Testis (tissue), 5 donors: Measurements from ENCODE around the gene SYK. TPM values are rescaled to one million over a fixed set of nuclear protein-coding genes. Genes with fewer than 3 reads are reported as not detected.
"Not testable (repeated sequence)": the region's sequence is repeated elsewhere in the genome, so short reads cannot be mapped to it uniquely, and the experiment has no call there.

ENCODE experiments used
- DNase-seq: peaks from one replicate; pipeline ENCODE4 v3.0.0-alpha.2; 2019
- H3K27ac ChIP-seq, 2 donors: fragments of 200-600 bp; sonication (generic); one replicate each; pipeline ENCODE4 v1.5.1; 2019
- H3K27me3 ChIP-seq: fragments of 200-600 bp; sonication (generic); one replicate; pipeline ENCODE4 v1.5.1; 2019
- H3K36me3 ChIP-seq: fragments of 200-600 bp; sonication (generic); one replicate; pipeline ENCODE4 v1.5.1; 2017; ENCODE audit warnings: low read depth; ENCODE audit errors: missing control alignments
- H3K4me1 ChIP-seq: fragments of 200-600 bp; sonication (generic); one replicate; pipeline ENCODE4 v1.5.1; 2019
- H3K4me3 ChIP-seq, 2 donors: fragments of 200-600 bp; sonication (generic); one replicate each; pipeline ENCODE4 v1.5.1; 2017 to 2019
- H3K9me3 ChIP-seq: fragments of 200-600 bp; sonication (generic); one replicate; pipeline ENCODE4 v1.5.1; 2017
- POLR2A ChIP-seq: fragments of 450-650 bp; IDR thresholded peaks from one replicate; pipeline ENCODE4 v1.6.1; 2017; ENCODE audit warnings: antibody characterized with exemption, mild to moderate bottlenecking, moderate library complexity
- WGBS, 2 donors: methylation state at CpG; one replicate each; pipeline ENCODE4 v1.1.5; 2018; 5-methylcytosine and 5-hydroxymethylcytosine counted together
- intact Hi-C: fragments of 100-400 bp; cut with DNase I; formaldehyde crosslinking; loops from one replicate; pipeline ENCODE4 v1.15.1; 2023; ENCODE audit warnings: low total_unique reads
- long read RNA-seq, 2 donors: transcript quantifications; one replicate each; lab custom pipeline, GENCODE V29; 2026
- polyA plus RNA-seq: library from polyadenylated mRNA; stranded (reverse); fragments of 350-450 nt; fragmentation: Illumina TruSeq; extraction: RNeasy Lipid Tissue Mini Kit (QIAGEN cat#74804); gene quantifications from one replicate; pipeline ENCODE4 v1.2.3, GENCODE V29; 2014; ENCODE audit warnings: low read depth, low replicate concordance; ENCODE audit not compliant: insufficient read depth
- total RNA-seq, 2 donors: library from RNA; depleted of rRNA; stranded (reverse); fragments of >200 nt; gene quantifications; one replicate each; pipeline ENCODE4 v1.2.3, GENCODE V29; 2016
- TF ChIP-seq, protein P1 (sequence below), 3 experiments: fragments of 450-650 bp in 2 of 3; fragments of 200-600 bp in 1 of 3; sonication (generic) in 1 of 3; IDR thresholded peaks; one replicate each; pipeline ENCODE4 v1.5.1; 2016 to 2019; ENCODE audit warnings: antibody characterized with exemption in 3 of 3, mild to moderate bottlenecking in 2 of 3, moderate library complexity in 1 of 3

SYK gene
- total RNA-seq (10 to 100 TPM; 30.8 to 51.1 TPM), polyA plus RNA-seq (22.0 TPM)
- long read RNA-seq, donor 1, full-length matches to known transcripts, result 3 of 3 reads
- long read RNA-seq, donor 1, partial matches to known transcripts, result 0 of 3 reads
- long read RNA-seq, donor 1, other reads (novel, unspliced or antisense), result 0 of 3 reads
- long read RNA-seq, donor 2, full-length matches to known transcripts, result 3 of 3 reads
- long read RNA-seq, donor 2, partial matches to known transcripts, result 0 of 3 reads
- long read RNA-seq, donor 2, other reads (novel, unspliced or antisense), result 0 of 3 reads

DNA sequence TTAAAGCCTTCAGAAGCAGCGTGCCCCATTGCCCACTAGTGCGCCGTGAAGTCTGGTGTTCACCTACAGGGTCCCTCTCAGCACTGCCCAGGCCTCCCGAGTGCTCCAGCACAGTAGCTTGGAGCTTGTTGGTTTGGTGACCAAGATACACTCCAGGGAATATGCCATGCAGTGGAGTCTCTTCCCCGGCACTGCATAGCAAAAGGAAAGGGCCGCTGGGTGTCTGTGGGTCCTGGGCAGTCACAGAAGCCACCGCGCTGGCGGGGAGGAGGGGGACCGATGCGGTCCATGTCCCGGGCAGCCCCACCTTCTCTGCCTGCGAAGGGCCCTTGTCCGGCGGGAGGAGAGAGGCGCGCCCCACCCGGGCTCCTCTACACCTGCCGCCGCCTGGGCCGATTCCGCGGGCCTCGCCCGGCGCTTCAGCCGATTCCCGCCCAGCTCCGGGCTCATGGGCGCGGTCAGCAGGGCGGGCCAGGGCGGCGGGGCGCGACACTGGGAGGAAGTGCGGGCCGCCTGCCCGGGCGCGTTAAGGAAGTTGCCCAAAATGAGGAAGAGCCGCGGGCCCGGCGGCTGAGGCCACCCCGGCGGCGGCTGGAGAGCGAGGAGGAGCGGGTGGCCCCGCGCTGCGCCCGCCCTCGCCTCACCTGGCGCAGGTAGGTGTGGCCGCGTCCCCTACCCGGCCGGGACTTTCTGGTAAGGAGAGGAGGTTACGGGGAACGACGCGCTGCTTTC, at the start of gene SYK:
Gene SYK, plus strand, starts transcription at position 579 of the 732 bp plus-strand sequence. CDS start 42,080 bp downstream, outside the sequence.
- peak within 1 kb of the TSS; percentile 55 to 70 for H3K4me3 ChIP-seq
- 1 to 4% methylated on average over 31 to 48 of the region's 64 CpGs for WGBS, 2 donors
- DNase-seq, result peak; percentile 45
- H3K36me3 ChIP-seq, result no peaks in the 10 kb centered on the region
- H3K9me3 ChIP-seq, result no peaks in the 10 kb centered on the region
- intact Hi-C loops, result no loop called here
- peak within 1 kb of the TSS; percentile 86 for H3K27ac ChIP-seq
- peaks cover 9% of the 10 kb centered on the region for H3K4me1 ChIP-seq
- no peaks in the 10 kb centered on the region for H3K27me3 ChIP-seq
- no peak for TF ChIP-seq POLR2A
- TF ChIP-seq, protein P1, sequence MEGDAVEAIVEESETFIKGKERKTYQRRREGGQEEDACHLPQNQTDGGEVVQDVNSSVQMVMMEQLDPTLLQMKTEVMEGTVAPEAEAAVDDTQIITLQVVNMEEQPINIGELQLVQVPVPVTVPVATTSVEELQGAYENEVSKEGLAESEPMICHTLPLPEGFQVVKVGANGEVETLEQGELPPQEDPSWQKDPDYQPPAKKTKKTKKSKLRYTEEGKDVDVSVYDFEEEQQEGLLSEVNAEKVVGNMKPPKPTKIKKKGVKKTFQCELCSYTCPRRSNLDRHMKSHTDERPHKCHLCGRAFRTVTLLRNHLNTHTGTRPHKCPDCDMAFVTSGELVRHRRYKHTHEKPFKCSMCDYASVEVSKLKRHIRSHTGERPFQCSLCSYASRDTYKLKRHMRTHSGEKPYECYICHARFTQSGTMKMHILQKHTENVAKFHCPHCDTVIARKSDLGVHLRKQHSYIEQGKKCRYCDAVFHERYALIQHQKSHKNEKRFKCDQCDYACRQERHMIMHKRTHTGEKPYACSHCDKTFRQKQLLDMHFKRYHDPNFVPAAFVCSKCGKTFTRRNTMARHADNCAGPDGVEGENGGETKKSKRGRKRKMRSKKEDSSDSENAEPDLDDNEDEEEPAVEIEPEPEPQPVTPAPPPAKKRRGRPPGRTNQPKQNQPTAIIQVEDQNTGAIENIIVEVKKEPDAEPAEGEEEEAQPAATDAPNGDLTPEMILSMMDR (IDR thresholded peaks at IDR 0.05), result no peak

DNA sequence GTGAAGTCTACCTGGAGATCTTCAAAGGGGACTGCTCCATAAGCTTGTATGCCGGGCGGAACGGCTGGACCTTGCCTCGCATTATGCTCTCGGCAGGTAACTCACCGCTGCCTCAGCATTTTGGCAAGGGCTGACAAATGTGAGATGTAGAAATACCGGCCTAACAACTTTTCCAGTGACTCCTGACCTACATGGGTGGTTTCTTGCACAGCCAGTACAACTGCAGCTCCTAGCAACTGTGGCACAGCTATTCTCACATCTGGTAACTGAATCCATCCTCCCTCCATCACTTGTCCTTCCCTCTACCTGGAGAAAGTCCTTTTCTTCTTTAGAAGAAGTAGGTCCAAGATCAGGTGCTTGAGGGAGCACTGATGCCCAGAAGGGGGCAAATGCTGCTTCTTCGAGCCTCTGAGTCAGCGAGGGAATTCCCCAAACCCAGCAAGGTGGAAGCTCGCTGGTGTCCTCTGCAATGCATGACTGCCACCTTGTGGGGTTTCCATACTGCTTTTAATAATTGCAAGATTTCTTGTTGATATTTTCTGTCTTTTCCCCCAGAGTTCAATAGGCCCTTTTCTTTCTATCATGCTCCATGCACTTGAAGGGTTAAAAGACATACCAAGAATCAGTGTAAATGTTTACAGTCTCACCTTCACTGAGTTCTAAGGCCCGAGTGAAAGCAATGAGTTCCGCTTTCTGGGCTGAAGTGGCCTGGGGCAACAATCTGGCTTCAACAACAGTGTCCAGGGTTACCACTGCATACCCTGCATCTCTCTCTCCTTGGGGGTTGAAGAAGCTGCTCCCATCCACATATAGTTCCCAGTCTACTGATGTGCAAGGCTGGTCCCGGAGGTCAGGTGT, 45.9 kb upstream of the SYK start:
- not testable (repeated sequence) for H3K4me3 ChIP-seq, H3K4me1 ChIP-seq

DNA sequence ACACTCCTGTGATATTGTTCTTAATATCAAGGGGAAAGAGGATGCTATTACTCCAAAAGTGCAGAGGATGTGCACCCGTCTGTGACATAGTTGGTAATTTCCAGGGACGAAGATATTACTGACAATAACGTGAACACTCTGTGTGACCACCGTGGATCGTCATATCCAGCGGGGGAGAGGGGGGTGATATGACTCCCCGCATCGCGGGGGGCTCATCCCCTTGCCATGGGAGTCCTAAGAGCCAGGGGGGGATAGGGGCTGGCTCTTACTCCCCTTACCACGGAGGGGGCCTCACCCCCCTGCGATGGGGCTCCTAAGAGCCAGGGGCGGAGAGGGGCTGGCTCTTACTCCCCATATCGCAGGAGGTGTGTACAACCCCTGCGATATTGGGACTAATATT, 41.0 kb upstream of the SYK start:
- intact Hi-C loops, H3K36me3 ChIP-seq, H3K4me3 ChIP-seq, H3K4me1 ChIP-seq, DNase-seq, H3K27ac ChIP-seq, H3K9me3 ChIP-seq, H3K27me3 ChIP-seq: not testable (repeated sequence)
- WGBS, 2 donors, result 64 to 81% methylated on average over 11 to 14 of the region's 14 CpGs

More for the DNA sequence above, 45.9 kb upstream of the SYK start:
- H3K9me3 ChIP-seq, intact Hi-C loops, H3K27me3 ChIP-seq, H3K27ac ChIP-seq, H3K36me3 ChIP-seq: not testable (repeated sequence)
- 59 to 78% methylated on average over 10 to 13 of the region's 13 CpGs for WGBS, 2 donors
- TF ChIP-seq, protein P1 (IDR thresholded peaks at IDR 0.05), result peak in 2 of 3 experiments; percentile 39 to 43
- DNase-seq, result peak; percentile 64

DNA sequence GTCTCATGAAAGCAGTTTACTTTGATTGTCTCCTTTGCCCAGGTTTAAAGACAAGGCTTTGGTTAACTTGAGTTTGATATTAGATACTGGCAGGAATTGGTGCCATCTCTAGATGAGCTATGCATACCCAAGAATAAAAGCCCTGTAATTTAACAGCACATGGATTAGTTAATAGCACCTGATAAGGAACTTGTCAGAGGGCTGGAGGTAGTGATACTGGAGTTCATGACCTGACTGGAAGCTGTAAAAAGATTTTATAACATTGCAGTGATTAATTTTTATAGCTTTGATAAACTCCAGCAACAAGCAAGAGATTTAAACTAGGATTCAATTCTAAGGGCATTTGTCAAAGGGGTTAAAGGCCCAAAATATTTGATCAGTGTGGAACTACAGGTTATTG, 34.9 kb upstream of the SYK start:
- DNase-seq, result no peak
- TF ChIP-seq POLR2A, result no peak
- TF ChIP-seq, protein P1 (IDR thresholded peaks at IDR 0.05), result no peak
- intact Hi-C loops, result no loop called here
- H3K27ac ChIP-seq, result no peak overlapping the region
- H3K4me3 ChIP-seq, result no peak overlapping the region
- no peaks in the 10 kb centered on the region for H3K36me3 ChIP-seq
- H3K4me1 ChIP-seq, result no peaks in the 10 kb centered on the region
- no peaks in the 10 kb centered on the region for H3K27me3 ChIP-seq
- H3K9me3 ChIP-seq, result no peaks in the 10 kb centered on the region

DNA sequence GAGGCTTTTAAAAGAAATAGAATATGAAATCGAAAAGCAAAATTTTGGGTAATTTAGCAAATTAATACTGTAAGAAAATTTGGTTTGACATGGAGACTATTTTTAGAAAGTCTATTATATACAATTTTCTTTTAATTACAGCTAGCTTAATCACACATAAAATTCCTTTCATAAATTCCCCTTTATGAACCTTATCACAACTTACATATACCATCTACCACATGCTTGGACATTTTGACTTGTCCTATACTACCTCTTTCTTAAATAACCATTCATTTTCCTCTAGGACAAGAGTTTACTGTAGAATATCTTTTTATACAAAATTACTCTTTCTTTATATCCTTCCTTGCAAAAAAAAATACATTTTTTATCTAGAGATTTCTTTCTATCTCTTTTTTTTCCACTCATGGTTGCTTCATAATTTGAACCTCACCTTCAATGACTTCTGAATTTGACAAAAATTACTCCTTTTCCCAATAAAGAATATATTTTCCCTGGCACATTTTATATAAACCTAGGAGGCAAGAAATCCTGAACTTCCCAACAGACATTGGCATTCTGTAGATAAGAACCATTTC, 34.0 kb upstream of the SYK start:
- Histone ChIP-seq H3K27me3 (no peaks in the 10 kb centered on the region), H3K4me3 (no peak overlapping the region), H3K36me3 (no peaks in the 10 kb centered on the region), H3K4me1 (no peaks in the 10 kb centered on the region), H3K27ac (no peak overlapping the region), H3K9me3 (no peaks in the 10 kb centered on the region)
- intact Hi-C loops, result no loop called here
- TF ChIP-seq POLR2A, result no peak
- TF ChIP-seq, protein P1 (IDR thresholded peaks at IDR 0.05), result no peak
- DNase-seq, result no peak
- WGBS, 2 donors, result 84 to 91% methylated on average over 1 of the region's 1 CpG
